Nephron progenitor cell (in vitro differentiated cells): ENCODE results near the gene SPG7.
A peak's percentile ranks its signal among the peaks of the same experiment; 100 is the strongest.

Experiments used
- DNase-seq: peaks from one replicate; pipeline ENCODE4 v3.0.0; 2021
- H3K27ac Mint-ChIP-seq: 2 replicates; pipeline ENCODE4 v1.8.0; 2021; ENCODE audit warnings: mild to moderate bottlenecking, moderate library complexity, mixed read lengths
- H3K27me3 Mint-ChIP-seq: 2 replicates; pipeline ENCODE4 v1.8.0; 2021; ENCODE audit warnings: mild to moderate bottlenecking, low read depth, mixed read lengths; ENCODE audit not compliant: poor library complexity
- H3K36me3 Mint-ChIP-seq: 2 replicates; pipeline ENCODE4 v1.8.0; 2021; ENCODE audit warnings: low read depth, mixed read lengths
- H3K4me1 Mint-ChIP-seq: 2 replicates; pipeline ENCODE4 v1.8.0; 2021; ENCODE audit warnings: mixed read lengths
- H3K4me3 Mint-ChIP-seq: 2 replicates; pipeline ENCODE4 v1.8.0; 2021; ENCODE audit warnings: mild to moderate bottlenecking, moderate library complexity, mixed read lengths
- H3K9me3 Mint-ChIP-seq: 2 replicates; pipeline ENCODE4 v1.8.0; 2021; ENCODE audit warnings: mild to moderate bottlenecking, moderate library complexity, mixed read lengths
- CTCF ChIP-seq: fragments of 200-600 bp; sonication (generic); IDR thresholded peaks from 2 replicates; pipeline ENCODE4 v1.5.0; 2021; ENCODE audit warnings: antibody characterized with exemption

The SPG7 gene

GRCh38 chr16:89546781-89547180 is 38.6 kb downstream of the SPG7 start:
- TF ChIP-seq CTCF = no peak
- Mint-ChIP-seq H3K9me3 (no peaks in the 10 kb centered on the region), H3K4me1 (no peaks in the 10 kb centered on the region), H3K36me3 (peaks cover 65% of the 10 kb centered on the region), H3K4me3 (no peak overlapping the region), H3K27me3 (peaks cover 2% of the 10 kb centered on the region), H3K27ac (no peak overlapping the region)
- no peak for DNase-seq

GRCh38 chr16:89547291-89547690 is 39.1 kb downstream of the SPG7 start:
- no peak for TF ChIP-seq CTCF
- H3K36me3 Mint-ChIP-seq = peaks cover 64% of the 10 kb centered on the region
- H3K9me3 Mint-ChIP-seq = no peaks in the 10 kb centered on the region
- DNase-seq = no peak
- no peak overlapping the region for H3K4me3 Mint-ChIP-seq
- no peak overlapping the region for H3K27ac Mint-ChIP-seq
- H3K4me1 Mint-ChIP-seq = no peaks in the 10 kb centered on the region
- peaks cover 2% of the 10 kb centered on the region for H3K27me3 Mint-ChIP-seq

DNA sequence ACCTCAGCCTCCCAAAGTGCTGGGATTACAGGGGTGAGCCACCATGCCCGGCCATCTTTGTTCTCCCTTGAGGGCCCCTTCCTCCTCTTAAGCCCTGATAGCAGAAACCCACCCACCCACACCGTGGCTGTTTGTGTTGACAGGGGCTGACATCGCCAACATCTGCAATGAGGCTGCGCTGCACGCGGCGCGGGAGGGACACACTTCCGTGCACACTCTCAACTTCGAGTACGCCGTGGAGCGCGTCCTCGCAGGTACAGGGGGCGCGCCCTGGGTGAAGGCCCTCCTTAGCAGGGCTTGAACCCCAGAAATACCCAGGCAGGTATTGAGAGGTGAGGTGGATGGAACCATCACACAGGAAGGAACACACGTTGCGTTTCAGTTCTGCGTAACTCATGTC is 39.7 kb downstream of the SPG7 start:
- H3K9me3 Mint-ChIP-seq = no peaks in the 10 kb centered on the region
- peak overlapping the region; percentile 11 for H3K27ac Mint-ChIP-seq
- no peak for TF ChIP-seq CTCF
- no peaks in the 10 kb centered on the region for H3K4me1 Mint-ChIP-seq
- DNase-seq = no peak
- H3K4me3 Mint-ChIP-seq = no peak overlapping the region
- peaks cover 64% of the 10 kb centered on the region for H3K36me3 Mint-ChIP-seq
- H3K27me3 Mint-ChIP-seq = peaks cover 2% of the 10 kb centered on the region

- no peaks in the 10 kb centered on the region for H3K9me3 Mint-ChIP-seq
- DNase-seq = no peak
- H3K27me3 Mint-ChIP-seq = peaks cover 2% of the 10 kb centered on the region
- no peaks in the 10 kb centered on the region for H3K4me1 Mint-ChIP-seq
- peak overlapping the region; percentile 11 for H3K27ac Mint-ChIP-seq
- no peak overlapping the region for H3K4me3 Mint-ChIP-seq
- peaks cover 62% of the 10 kb centered on the region for H3K36me3 Mint-ChIP-seq
- no peak for TF ChIP-seq CTCF
Measured at GRCh38 chr16:89548344-89549006, 40.3 kb downstream of the SPG7 start.

- H3K4me1 Mint-ChIP-seq = no peaks in the 10 kb centered on the region
- TF ChIP-seq CTCF = no peak
- peak overlapping the region; percentile 61 for H3K27ac Mint-ChIP-seq
- peaks cover 2% of the 10 kb centered on the region for H3K27me3 Mint-ChIP-seq
- no peak overlapping the region for H3K4me3 Mint-ChIP-seq
- no peak for DNase-seq
- peaks cover 62% of the 10 kb centered on the region for H3K36me3 Mint-ChIP-seq
- H3K9me3 Mint-ChIP-seq = no peaks in the 10 kb centered on the region
Measured at GRCh38 chr16:89549007-89549700, 41.0 kb downstream of the SPG7 start.
